Measurements from ENCODE around the gene RABGAP1L. TPM values are rescaled to one million over a fixed set of nuclear protein-coding genes. Genes with fewer than 3 reads are reported as not detected.

The RABGAP1L gene
- total RNA-seq, 2 donors from 2014 or later = 37.9 to 59.8 TPM

DNA sequence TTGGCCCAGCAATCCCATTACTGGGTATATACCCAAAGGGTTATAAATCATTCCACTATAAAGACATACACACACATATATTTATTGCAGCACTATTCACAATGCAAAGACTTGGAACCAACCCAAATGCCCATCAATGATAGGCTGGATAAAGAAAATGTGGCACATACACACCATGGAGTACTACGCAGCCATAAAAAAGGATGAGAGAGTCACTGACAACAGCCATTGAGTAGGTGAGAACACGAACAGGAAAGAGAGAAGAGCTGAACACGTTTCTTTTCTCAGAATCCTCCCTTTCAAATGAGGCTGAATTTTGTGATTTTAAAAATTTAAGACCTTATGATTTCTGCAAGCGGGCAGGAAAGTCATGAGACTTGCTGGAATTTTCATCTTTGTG, 10.1 kb upstream of the RABGAP1L start:
- no peaks in the 10 kb centered on the region for H3K9me3 ChIP-seq
- no peak overlapping the region for H3K27ac ChIP-seq
- DNase-seq (ENCODE audit: low spot score) (no peak), ATAC-seq (ENCODE audit: insufficient number of reproducible peaks, low FRiP score, low read depth) (no peak)
- no peak overlapping the region for H3K4me3 ChIP-seq
- no peaks in the 10 kb centered on the region for H3K4me1 ChIP-seq (ENCODE audit: control insufficient read depth in 1 of 2, low read depth in 2 of 2)
- H3K27me3 ChIP-seq (replicated peaks; ENCODE audit: insufficient read depth) = no peaks in the 10 kb centered on the region
- TF ChIP-seq, protein P1, sequence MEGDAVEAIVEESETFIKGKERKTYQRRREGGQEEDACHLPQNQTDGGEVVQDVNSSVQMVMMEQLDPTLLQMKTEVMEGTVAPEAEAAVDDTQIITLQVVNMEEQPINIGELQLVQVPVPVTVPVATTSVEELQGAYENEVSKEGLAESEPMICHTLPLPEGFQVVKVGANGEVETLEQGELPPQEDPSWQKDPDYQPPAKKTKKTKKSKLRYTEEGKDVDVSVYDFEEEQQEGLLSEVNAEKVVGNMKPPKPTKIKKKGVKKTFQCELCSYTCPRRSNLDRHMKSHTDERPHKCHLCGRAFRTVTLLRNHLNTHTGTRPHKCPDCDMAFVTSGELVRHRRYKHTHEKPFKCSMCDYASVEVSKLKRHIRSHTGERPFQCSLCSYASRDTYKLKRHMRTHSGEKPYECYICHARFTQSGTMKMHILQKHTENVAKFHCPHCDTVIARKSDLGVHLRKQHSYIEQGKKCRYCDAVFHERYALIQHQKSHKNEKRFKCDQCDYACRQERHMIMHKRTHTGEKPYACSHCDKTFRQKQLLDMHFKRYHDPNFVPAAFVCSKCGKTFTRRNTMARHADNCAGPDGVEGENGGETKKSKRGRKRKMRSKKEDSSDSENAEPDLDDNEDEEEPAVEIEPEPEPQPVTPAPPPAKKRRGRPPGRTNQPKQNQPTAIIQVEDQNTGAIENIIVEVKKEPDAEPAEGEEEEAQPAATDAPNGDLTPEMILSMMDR (IDR thresholded peaks at IDR 0.05) = no peak
- no peaks in the 10 kb centered on the region for H3K36me3 ChIP-seq

DNA sequence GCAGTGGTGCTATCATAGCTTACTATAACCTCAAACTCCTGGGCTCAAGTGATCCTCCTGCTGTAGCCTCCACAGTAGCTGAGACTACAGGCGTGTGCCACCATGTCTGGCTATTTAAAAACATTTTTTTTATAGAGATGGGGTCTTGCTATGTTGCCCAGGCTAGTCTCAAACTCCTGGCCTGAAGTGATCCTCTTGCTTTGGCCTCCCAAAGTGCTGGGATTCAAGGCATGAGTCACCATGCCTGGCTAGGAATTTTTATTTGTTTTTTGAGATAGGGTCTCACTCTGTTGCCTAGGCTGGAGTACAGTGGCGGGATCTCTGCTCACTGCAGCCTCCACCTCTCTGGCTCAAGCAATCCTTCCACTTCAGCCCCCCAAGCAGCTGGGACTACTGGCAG, 8.8 kb upstream of the RABGAP1L start:
- no peaks in the 10 kb centered on the region for H3K4me1 ChIP-seq (ENCODE audit: control insufficient read depth in 1 of 2, low read depth in 2 of 2)
- no peaks in the 10 kb centered on the region for H3K27me3 ChIP-seq (replicated peaks; ENCODE audit: insufficient read depth)
- no peaks in the 10 kb centered on the region for H3K9me3 ChIP-seq
- H3K27ac ChIP-seq = no peak overlapping the region
- no peak overlapping the region for H3K4me3 ChIP-seq
- ATAC-seq (ENCODE audit: insufficient number of reproducible peaks, low FRiP score, low read depth) (no peak), DNase-seq (ENCODE audit: low spot score) (no peak)
- H3K36me3 ChIP-seq = no peaks in the 10 kb centered on the region
- TF ChIP-seq, protein P1 (IDR thresholded peaks at IDR 0.05) = no peak

DNA sequence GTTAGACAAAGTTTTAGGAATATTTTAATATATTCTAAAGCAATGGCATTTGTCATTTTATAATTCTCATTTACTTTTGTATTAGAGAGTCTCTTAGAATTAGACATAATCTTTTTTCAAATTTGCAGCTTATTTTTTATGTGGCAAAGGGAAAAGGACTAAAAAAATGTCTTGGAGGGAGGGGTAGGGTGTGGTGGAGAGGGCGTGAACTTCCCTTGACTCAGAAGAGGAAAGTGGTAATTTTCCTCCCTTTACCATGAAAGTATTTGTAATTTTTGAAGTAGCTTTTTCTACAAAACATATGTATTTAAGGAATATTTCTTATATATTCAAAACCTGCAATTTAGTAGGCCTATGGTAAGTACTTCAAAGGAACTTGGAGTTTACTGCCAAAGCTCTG, 6.9 kb upstream of the RABGAP1L start:
- no peak overlapping the region for H3K4me3 ChIP-seq
- H3K27me3 ChIP-seq (replicated peaks; ENCODE audit: insufficient read depth) = no peaks in the 10 kb centered on the region
- H3K27ac ChIP-seq = no peak overlapping the region
- no peak for ATAC-seq (ENCODE audit: insufficient number of reproducible peaks, low FRiP score, low read depth)
- no peak for DNase-seq (ENCODE audit: low spot score)
- H3K36me3 ChIP-seq = no peaks in the 10 kb centered on the region
- TF ChIP-seq, protein P1 (IDR thresholded peaks at IDR 0.05) = no peak
- no peaks in the 10 kb centered on the region for H3K4me1 ChIP-seq (ENCODE audit: control insufficient read depth in 1 of 2, low read depth in 2 of 2)
- H3K9me3 ChIP-seq = no peaks in the 10 kb centered on the region

DNA sequence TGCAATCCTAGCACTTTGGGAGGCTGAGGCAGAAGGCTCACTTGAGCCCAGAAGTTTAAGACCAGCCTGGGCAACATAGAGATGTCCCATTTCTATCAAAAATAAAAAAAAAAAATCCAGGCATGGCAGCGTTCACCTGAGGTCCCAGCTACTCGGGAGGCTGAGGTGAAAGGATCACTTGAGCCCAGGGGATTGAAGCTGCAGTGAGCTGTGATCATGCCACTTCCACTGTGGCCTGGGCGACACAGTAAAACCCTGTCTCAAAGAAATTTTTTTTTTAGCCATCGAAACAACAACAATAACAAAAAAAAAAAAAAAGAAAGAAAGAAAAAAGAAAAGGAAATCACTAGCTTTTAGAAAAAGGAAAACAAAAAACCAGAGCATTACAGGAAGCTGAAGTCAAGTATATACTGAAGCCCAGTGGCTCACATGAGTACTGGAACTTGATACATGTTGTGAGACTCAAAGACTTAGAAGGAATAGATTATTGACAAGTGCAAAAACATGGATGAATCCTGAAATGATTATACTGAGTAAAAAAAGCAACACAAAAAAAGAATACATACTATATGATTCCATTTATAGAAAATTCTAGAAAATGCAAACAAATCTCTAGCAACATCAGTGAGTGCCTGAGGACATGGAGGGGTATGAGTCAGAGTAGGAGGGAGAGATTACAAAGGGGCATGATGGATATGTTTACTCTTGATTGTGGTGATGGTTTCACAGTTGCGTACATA, 6.1 kb upstream of the RABGAP1L start:
- Histone ChIP-seq H3K36me3 (no peaks in the 10 kb centered on the region), H3K27me3 (replicated peaks; ENCODE audit: insufficient read depth) (no peaks in the 10 kb centered on the region), H3K9me3 (no peaks in the 10 kb centered on the region), H3K27ac (no peak overlapping the region), H3K4me3 (no peak overlapping the region), H3K4me1 (ENCODE audit: control insufficient read depth in 1 of 2, low read depth in 2 of 2) (peaks cover 0 to under 1% of the 10 kb centered on the region in 2 donors)
- TF ChIP-seq, protein P1 (IDR thresholded peaks at IDR 0.05) = no peak
- no peak for ATAC-seq (ENCODE audit: insufficient number of reproducible peaks, low FRiP score, low read depth)
- DNase-seq (ENCODE audit: low spot score) = no peak

DNA sequence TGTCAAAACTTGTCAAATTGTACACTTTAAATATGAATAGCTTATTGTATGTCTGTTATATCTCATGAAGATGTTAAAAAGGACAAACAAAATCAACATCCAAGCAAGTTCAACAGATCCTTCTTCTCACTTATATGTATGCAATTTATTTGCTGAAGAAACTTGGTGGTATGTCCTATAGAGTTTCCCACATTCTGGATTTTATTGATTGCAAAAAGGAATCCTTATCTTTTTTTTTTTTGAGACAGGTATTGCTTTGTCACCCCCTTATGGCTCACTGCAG, 5.6 kb upstream of the RABGAP1L start:
- no peaks in the 10 kb centered on the region for H3K9me3 ChIP-seq
- DNase-seq (ENCODE audit: low spot score) (no peak), ATAC-seq (ENCODE audit: insufficient number of reproducible peaks, low FRiP score, low read depth) (no peak)
- TF ChIP-seq, protein P1 (IDR thresholded peaks at IDR 0.05) = no peak
- H3K27me3 ChIP-seq (replicated peaks; ENCODE audit: insufficient read depth) = no peaks in the 10 kb centered on the region
- H3K36me3 ChIP-seq = no peaks in the 10 kb centered on the region
- H3K27ac ChIP-seq = no peak overlapping the region
- peaks cover 0 to 6% of the 10 kb centered on the region in 2 donors for H3K4me1 ChIP-seq (ENCODE audit: control insufficient read depth in 1 of 2, low read depth in 2 of 2)
- H3K4me3 ChIP-seq = no peak overlapping the region

All from thoracic aorta (tissue), 2 donors.